RWPE2 (cell line): ENCODE measurements around the gene RAE1.

ENCODE experiments used
- ATAC-seq: fragments of 200-7000 bp; cut with Tn5 transposase; 3 replicates; pipeline ENCODE4 v1.9.1; 2021; ENCODE audit warnings: low read depth
- DNase-seq: peaks from one replicate; pipeline ENCODE4 v3.0.0-alpha.2; 2020; ENCODE audit warnings: low spot score
- H3K27ac ChIP-seq: fragments of 450-650 bp; 2 replicates; pipeline ENCODE4 v1.5.1; 2017; ENCODE audit warnings: mild to moderate bottlenecking; ENCODE audit not compliant: poor library complexity, severe bottlenecking
- H3K27me3 ChIP-seq: fragments of 250-450 bp; sonication (Bioruptor Pico); 2 replicates; pipeline ENCODE4 v1.5.1; 2021; ENCODE audit warnings: mild to moderate bottlenecking, moderate library complexity; ENCODE audit not compliant: insufficient read depth, poor library complexity, severe bottlenecking
- H3K36me3 ChIP-seq: fragments of 250-450 bp; sonication (Bioruptor Pico); 2 replicates; pipeline ENCODE4 v1.5.1; 2020; ENCODE audit warnings: low read depth, mild to moderate bottlenecking, moderate library complexity
- H3K4me1 ChIP-seq: fragments of 250-450 bp; sonication (Bioruptor Pico); 2 replicates; pipeline ENCODE4 v1.5.1; 2021; ENCODE audit warnings: mild to moderate bottlenecking, moderate library complexity; ENCODE audit not compliant: insufficient read depth, poor library complexity, severe bottlenecking
- H3K4me3 ChIP-seq: fragments of 250-450 bp; sonication (Bioruptor Pico); 2 replicates; pipeline ENCODE4 v1.5.1; 2021; ENCODE audit warnings: mild to moderate bottlenecking, moderate library complexity; ENCODE audit not compliant: severe bottlenecking
- H3K9me3 ChIP-seq: fragments of 250-450 bp; sonication (Bioruptor Pico); 2 replicates; pipeline ENCODE4 v1.5.1; 2021; ENCODE audit warnings: mild to moderate bottlenecking, moderate library complexity; ENCODE audit not compliant: severe bottlenecking
- TF ChIP-seq, protein P1 (sequence below): fragments of 450-650 bp; IDR thresholded peaks from one replicate; pipeline ENCODE4 v1.5.1; 2017; ENCODE audit warnings: mild to moderate bottlenecking, moderate library complexity; ENCODE audit not compliant: poor library complexity, severe bottlenecking

RAE1 gene

DNA sequence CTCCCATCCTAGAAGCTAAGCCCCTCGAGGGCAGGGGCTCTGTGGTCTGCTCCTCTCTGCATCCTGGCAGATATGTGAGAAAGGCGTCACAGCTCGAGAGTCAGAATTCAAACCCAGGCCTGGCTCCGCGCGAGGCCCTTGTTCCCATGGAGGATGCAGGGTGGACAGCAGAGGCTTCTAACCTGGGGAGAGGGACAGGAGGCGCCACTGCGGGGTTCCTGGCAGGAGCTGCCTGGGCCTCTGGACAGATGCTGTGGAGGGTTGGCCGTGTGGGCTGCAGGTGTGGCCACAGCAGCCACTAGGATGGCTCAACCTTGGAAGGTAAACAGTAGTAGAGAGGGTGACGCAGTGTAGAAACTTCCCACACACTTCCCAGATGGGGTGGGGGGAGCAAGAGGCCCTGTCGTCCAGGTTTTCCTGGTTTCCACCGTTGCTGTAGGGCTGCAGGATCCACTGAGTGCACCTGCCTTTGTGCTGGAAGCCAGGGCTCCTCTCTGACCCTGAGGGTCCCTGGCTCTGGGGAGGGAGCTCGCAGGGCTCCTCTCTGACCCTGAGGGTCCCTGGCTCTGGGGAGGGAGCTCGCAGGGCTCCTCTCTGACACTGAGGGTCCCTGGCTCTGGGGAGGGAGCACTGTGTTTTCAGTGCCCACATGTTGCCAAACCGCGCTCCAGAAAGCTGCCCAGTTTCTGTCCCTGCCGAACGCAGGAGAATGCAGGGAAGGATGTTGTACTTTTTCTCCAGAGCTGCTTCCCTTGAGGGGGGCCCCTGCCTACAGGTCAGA is 54.4 kb downstream of the RAE1 start:
- ATAC-seq (no peak), DNase-seq (no peak)
- H3K4me1 ChIP-seq: no peaks in the 10 kb centered on the region
- no peak overlapping the region for H3K4me3 ChIP-seq
- H3K27ac ChIP-seq: no peak overlapping the region
- H3K9me3 ChIP-seq: no peaks in the 10 kb centered on the region
- no peaks in the 10 kb centered on the region for H3K27me3 ChIP-seq
- TF ChIP-seq, protein P1, sequence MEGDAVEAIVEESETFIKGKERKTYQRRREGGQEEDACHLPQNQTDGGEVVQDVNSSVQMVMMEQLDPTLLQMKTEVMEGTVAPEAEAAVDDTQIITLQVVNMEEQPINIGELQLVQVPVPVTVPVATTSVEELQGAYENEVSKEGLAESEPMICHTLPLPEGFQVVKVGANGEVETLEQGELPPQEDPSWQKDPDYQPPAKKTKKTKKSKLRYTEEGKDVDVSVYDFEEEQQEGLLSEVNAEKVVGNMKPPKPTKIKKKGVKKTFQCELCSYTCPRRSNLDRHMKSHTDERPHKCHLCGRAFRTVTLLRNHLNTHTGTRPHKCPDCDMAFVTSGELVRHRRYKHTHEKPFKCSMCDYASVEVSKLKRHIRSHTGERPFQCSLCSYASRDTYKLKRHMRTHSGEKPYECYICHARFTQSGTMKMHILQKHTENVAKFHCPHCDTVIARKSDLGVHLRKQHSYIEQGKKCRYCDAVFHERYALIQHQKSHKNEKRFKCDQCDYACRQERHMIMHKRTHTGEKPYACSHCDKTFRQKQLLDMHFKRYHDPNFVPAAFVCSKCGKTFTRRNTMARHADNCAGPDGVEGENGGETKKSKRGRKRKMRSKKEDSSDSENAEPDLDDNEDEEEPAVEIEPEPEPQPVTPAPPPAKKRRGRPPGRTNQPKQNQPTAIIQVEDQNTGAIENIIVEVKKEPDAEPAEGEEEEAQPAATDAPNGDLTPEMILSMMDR: no peak
- peaks cover 10% of the 10 kb centered on the region; the same call in 1 of the 2 replicates for H3K36me3 ChIP-seq

DNA sequence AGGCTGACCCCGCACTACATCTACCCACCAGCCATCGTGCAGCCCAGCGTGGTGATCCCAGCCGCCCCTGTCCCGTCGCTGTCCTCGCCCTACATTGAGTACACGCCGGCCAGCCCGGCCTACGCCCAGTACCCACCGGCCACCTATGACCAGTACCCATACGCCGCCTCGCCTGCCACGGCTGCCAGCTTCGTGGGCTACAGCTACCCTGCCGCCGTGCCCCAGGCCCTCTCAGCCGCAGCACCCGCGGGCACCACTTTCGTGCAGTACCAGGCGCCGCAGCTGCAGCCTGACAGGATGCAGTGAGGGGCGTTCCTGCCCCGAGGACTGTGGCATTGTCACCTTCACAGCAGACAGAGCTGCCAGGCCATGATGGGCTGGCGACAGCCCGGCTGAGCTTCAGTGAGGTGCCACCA is 56.5 kb downstream of the RAE1 start:
- TF ChIP-seq, protein P1: no peak
- Histone ChIP-seq H3K4me3 (no peak overlapping the region), H3K27ac (no peak overlapping the region), H3K27me3 (no peaks in the 10 kb centered on the region), H3K36me3 (peaks cover 10% of the 10 kb centered on the region; the same call in 1 of the 2 replicates), H3K4me1 (no peaks in the 10 kb centered on the region), H3K9me3 (no peaks in the 10 kb centered on the region)
- DNase-seq (no peak), ATAC-seq (no peak)

DNA sequence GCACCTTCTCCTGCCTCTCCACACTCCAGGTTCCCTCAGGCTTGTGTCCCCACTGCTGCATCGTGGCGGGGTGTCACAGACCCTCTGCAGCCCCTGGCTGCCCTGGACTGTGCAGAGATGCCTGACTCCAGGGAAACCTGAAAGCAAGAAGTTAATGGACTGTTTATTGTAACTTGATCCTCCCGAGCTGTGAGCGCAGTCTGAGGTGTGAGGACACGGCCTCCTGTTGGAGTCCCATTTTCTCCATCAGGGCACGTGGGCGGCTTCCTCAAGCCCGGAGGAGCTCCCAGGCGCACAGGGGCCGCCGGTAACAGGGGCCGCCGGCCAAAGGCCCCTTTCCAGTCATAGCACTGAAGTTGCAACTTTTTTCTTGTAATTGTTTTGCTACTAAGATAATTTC is 57.1 kb downstream of the RAE1 start:
- TF ChIP-seq, protein P1: no peak
- ATAC-seq (no peak), DNase-seq (no peak)
- Histone ChIP-seq H3K9me3 (no peaks in the 10 kb centered on the region), H3K4me3 (no peak overlapping the region), H3K36me3 (peaks cover 10% of the 10 kb centered on the region; the same call in 1 of the 2 replicates), H3K4me1 (no peaks in the 10 kb centered on the region), H3K27me3 (no peaks in the 10 kb centered on the region), H3K27ac (no peak overlapping the region)

DNA sequence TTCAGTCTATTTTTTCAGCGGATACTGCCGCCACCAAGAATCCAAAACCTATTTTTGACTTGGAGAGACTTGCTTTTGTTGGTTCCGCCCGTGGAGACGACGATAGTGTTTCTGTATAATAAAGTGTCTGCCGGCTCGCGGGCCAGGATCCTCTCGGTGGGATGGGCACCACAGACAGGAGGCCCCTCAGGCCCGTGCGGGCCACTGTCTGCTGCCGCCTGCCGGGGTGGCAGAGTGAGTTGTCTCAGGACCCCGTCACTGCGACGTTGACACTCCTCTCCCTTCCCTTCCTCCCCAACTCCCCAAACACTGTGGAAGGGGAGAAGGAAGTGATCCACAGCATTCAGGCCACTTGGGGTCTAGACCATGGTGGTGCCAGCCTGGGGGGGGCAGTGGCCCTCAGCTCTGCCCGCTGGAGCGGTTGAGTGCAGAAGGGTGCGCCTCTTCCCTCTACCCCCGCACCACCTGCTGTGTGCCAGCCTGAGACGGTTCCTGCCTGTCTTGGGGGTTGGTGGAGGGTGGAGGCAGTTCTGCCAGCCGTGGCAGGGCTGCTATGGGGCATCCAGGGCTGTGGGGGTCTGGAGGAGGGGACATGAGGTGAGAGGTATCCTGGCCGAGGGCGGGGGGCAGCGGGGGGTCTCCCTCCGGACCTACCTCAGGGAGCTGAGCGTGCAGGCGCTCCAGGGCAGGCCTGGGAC is 57.6 kb downstream of the RAE1 start:
- Histone ChIP-seq H3K9me3 (no peaks in the 10 kb centered on the region), H3K27me3 (no peaks in the 10 kb centered on the region), H3K27ac (no peak overlapping the region), H3K36me3 (peaks cover 10% of the 10 kb centered on the region; the same call in 1 of the 2 replicates), H3K4me1 (no peaks in the 10 kb centered on the region), H3K4me3 (no peak overlapping the region)
- ATAC-seq: no peak
- no peak for DNase-seq
- TF ChIP-seq, protein P1: no peak
